Muscle of arm (tissue), 14 donors: ENCODE measurements around the gene CLEC19A. TPM values are rescaled to one million over a fixed set of nuclear protein-coding genes. Genes with fewer than 3 reads are reported as not detected.

Experiments used
- DNase-seq: peaks from one replicate; pipeline ENCODE4 v3.0.0-alpha.2; 2013
- long read RNA-seq, 11 donors: transcript quantifications; one replicate each; lab custom pipeline, GENCODE V29; 2026
- polyA plus RNA-seq, 12 donors: library from polyadenylated mRNA; unstranded; fragments of 120-200 nt; gene quantifications; one replicate each; pipeline ENCODE4 v1.2.1, GENCODE V29; 2013; ENCODE audit not compliant: insufficient read length in 12 of 12

Gene CLEC19A
- under 1 TPM in 6 of 12 donors, not detected in 6; 0.09 to 0.32 (median 0.18) TPM for polyA plus RNA-seq
- long read RNA-seq, donor 1 = 0 reads
- long read RNA-seq, donor 2 = 0 reads
- long read RNA-seq, donor 3 = 0 reads
- long read RNA-seq, donor 4 = 0 reads
- long read RNA-seq, donor 5 = 0 reads
- long read RNA-seq, donor 6 = 0 reads
- long read RNA-seq, donor 7 = 0 reads
- long read RNA-seq, donor 8 = 0 reads
- long read RNA-seq, donor 9 = 0 reads
- long read RNA-seq, donor 10 = 0 reads
- long read RNA-seq, donor 11 = 0 reads

DNA sequence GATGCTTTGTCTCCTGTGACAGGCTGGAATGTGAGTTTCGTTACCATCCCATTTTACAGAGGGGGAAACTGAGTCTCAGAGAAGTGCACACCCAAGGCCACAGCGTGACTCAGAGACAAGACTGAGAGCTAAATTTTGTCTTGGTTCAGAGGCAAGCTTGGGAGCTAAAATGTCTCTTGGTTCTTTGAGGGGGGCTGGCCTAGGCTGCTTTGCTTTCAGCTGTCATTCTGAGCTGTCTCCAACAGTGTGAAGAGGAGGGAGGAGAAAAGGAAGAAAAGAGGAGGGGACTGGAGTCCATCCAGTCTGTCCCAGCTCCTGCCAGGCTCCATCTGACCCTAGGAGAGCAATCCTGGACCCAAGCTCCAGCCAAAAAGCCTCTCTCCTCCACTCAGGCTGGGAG, at the start of gene CLEC19A:
Gene CLEC19A, plus strand, starts transcription at position 301 of the 400 bp plus-strand sequence. CDS start 121 bp downstream, outside the sequence.
- DNase-seq = no peak

DNA sequence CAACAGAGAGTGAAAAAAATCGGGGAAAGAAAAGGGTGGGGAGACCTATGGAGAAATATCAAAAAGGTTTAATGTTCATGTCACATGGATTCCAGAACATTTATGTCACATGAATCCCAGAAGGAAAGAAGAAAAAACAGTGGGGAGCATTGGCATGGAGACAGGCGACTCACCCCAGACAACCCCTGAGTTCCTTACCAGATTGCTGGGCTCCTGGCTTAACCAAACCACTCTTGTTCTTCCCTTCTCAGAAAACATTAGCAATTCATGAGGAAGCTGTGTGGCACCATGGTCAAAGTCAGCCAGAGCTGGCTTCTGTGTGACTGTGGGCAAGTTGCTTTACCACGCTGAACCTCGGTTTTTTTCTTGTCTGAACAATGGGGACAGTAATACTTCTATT, 49.6 kb upstream of the CLEC19A start:
- no peak for DNase-seq

DNA sequence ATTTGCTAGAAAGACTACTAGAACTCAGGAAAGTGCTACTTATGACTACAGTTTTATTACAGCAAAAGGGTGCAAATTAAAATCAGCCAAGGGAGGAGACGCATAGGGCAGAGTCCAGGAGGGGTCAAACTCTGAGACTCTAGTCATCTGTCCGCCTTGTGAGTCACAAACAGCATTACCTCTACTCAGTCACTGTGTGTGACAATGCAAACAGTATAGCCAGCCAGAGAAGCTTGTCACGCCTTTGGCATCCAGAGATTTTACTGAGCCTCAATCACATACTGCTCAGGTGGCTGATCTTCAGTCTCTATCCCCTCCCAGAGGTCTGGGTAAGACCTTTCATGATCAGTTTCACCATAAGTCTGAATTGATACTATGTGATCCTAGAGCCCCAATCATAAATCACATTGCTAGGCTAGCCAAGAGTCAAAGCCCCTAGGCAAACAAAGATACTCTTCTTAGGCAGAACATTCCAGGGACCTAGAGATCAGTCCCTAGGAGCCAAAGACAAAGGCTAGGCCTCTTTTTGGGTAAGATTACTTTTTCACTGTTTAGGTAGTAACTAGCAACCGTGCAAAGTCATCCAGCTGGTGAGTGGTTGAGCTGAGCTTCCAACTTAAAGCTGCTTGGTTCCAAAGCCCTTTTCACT, 48.8 kb upstream of the CLEC19A start:
- no peak for DNase-seq

DNA sequence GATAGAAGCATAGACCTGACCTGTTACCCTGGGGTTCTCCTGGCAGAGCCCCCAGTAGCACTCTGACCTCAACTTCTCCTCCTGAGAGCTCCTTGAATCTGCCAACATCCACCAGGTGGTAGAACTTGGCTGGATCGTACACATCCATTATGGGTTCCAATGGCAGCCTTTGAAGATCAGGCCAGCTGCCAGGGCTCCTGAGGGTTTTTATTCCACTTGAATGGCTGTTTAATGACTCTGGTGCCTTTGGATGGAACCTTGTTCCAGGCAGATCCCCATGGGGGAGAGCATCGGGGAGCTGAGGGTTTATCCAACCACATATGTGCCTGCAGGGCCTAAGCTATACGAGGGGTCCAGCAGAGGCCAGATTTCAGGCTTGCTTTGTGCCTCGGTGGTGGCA, 47.1 kb upstream of the CLEC19A start:
- DNase-seq = no peak

DNA sequence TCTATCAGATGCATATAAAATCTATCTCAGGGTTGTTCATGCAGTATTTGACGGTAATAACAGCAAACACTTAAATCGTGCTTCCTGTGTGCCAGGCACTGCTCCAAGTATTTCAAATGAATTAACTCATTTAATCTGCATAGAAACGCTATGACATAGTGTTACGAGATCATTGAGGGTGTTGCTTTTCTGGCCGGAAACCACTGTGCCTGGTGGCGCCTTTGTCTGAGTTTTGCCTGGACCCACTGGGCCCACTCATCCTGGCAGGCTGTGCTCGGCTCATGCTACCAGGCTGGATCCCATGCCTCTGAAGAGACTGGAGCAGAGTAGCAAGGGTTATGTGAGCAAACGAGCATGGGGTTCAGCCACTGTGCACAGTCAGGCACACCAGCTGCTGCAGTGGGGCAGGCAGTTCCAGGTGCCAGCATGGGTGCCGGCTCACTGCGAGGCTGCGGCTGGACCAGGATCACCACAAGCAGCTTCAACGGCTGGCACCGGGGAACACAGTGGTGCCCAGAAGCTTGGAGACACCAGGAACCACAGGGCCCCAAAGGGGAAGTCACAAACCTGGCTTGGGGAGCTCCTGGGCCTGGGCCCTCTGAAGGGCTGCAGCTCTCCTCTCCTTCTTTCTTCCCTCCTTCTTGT, 45.9 kb upstream of the CLEC19A start:
- no peak for DNase-seq

DNA sequence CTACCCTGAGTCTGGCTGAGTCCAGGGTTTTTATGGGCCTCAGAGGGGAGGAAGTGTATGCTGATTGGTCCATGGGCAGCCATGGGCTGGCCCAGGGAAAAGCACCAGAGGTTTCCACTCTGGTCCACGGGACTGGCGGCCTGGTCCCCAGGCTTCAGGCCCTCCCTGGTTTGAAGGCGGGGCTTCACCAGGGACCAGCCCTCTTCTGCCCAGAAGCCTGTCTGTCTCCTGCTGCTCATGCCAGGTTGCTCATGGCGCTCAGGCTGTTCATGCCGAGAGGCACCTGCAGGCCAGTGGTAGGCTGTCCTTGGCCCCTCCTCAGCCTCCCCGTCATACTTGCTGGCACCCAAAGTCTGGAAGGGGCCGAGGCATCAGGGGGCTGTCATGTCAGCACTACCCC, 45.0 kb upstream of the CLEC19A start:
- DNase-seq = no peak

DNA sequence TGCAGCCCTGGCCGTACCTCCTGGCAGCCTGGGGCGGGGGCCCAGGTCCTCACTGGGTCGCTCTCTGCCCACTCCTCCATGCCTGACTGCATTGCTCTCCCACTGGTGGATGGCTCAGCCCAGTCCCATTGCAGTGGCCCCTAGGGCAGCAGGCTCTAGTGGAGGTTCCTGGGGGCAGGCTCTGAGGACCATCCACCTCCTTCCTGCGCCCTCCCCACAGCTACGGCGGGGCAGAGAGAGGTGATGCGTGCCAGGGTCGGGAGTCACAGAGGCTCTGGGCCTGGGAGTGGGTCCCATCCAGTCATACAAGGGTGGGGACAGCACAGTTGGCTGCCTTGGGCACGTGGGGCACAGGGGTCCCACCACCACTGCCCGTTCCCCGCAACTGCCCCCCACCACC, 44.0 kb upstream of the CLEC19A start:
- no peak for DNase-seq

DNA sequence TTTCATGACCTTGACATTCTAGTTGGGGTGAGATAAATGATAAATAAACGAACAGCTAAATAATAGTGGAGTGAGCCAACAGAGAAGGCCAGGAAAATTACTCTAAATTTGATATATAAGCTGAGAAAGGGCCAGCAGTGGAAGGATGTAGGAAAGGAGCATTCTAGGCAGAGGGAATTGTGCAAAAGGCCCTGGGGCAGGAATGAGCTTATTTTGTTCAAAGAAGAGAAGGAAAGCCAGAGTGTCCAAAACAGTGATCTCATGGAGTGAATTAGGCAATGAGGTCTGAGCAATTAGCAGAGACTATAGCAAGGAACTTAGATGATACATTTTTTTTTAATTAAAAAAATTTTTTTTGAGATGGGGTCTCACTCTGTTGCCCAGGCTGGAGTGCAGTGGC, 43.3 kb upstream of the CLEC19A start:
- no peak for DNase-seq

DNA sequence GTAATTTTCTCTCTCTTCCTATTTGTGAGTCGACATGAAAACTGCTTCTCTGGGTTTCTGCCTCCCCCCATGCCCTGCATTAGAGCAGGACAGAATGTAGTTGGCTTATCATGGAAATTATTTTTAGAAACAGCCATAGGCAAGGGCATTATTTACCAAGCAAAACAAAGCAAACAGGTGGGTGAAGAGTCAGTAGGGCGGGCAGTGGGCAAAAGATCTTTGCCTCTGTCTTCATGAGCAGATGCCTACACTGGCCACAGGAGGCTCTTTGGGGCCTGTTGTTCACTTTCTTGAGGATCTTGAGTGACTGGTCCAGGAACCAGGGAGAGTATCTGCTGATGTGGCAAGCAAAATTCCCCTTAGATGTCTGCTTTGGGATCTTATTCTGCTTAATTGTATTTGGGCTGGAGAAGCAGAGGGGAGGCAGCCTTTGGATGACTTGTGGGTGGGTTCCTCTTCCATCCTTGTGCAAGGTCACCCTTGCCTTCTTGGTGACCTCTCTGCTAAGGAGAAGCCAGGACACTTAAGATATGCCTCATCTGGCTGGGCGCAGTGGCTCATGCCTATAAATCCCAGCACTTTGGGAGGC, 42.5 kb upstream of the CLEC19A start:
- DNase-seq = no peak

DNA sequence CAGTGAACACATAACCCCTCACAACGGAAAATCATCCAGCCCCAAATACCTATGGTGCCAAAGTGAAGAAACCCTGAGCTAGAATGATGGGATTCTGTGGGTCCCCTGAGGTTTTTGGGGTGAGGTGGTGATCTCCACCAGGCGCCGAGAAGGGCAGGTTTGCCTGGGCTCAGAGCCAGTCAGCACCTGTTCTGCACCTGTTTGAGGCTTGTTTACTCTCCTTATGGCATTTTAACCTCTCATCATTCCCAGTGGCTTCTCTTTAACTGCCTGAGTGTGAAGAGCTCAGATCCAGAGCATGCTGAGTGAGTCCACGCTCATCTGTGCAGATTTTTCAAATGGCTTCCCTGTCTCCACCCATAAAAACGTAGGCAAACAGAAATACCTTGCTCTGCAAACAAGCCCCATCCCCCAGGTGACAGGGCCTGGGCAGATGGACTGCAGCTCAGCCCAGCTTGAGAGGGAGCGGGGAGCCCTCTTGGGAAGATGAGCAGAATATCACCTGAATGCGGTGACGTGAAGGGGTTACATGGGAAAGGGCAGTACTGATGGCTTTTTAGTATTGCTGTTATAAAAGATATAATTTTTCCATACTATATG, 40.1 kb upstream of the CLEC19A start:
- DNase-seq = no peak

DNA sequence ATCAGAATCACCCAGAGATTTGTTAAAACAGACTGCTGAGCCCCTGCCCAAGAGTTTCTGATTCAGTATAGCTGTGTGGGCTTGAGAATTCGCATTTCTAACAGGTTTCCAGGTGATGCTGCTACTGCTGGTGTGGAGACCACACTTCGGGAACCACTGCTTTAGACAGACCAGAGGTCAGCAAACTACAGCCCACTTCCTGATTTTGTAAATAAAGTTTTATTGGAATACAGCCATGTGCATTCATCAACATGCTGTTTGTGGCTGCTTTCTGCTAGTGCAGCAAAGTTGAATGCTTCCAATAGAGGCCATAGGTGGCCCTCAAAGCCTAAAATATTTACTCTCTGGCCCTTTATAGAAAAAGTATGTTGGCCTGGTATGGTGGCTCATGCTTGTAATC, 32.6 kb upstream of the CLEC19A start:
- DNase-seq = no peak

DNA sequence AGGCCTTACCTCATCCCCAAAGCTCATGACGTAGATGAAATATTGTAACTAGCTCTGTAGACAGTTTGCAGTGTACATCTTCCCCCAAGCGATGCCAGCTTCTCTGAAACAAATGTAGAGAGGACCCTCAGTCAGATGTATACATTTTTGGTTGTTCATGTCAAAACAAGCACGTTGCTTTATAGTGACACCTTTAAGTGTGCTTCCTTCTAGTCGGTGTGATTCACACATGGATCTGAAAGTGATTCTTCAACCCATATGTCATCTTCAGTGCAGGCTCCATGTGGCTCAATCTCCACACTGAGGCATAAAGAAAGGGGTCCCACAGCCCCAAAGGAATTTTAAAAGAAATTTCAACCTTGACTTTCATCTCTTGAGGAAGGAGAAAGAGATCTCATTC, 30.9 kb upstream of the CLEC19A start:
- no peak for DNase-seq

DNA sequence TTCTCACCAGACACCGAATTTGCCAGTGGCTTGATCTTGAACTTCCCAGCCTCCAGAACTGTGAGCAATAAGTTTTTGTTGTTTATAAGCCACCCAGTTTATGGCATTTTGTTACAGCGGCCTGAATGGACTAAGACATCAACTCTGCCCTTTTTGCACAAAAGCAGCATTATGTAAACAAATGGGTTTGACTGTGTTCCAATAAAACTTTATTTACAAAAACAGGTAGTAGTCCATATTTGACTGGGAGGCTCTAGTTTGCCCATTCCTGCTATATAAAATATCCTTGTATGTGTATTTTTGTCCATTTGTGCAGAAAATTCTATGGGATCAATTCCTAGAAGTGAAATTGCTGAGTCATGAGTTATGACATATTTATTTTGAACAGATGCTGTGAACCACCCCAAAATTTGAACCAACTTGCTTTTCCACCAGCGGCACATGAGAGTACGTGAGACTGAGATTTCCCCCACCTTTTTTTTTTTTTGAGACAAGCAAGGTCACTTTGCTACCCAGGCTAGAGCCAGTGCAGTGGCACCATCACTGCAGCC, 21.3 kb upstream of the CLEC19A start:
- no peak for DNase-seq

DNA sequence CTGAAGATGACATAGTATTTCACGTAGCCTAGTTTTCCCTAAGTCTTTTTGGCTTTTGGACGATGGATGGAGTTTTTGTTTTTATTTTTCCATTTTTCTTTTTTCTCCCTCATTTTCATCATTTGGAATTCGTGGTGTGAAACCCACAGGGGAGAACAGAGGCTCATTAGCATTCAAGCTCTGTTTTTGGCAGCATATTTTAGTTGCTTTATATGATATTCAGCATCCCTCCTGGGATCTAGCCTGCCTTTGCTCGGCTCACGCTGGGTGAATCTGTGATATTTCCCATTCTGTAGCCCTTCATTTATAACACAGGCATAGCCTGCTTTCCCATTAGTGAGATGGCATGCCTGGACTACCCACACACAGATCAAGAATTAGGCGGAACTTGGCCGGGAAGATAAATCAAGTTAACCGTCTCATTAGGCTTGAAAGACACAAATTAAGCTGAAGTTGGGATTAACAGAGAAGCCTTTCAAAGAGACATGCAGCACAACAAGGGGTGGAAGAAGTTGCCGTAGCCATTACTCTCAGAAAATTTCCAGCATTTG, 20.1 kb upstream of the CLEC19A start:
- no peak for DNase-seq

DNA sequence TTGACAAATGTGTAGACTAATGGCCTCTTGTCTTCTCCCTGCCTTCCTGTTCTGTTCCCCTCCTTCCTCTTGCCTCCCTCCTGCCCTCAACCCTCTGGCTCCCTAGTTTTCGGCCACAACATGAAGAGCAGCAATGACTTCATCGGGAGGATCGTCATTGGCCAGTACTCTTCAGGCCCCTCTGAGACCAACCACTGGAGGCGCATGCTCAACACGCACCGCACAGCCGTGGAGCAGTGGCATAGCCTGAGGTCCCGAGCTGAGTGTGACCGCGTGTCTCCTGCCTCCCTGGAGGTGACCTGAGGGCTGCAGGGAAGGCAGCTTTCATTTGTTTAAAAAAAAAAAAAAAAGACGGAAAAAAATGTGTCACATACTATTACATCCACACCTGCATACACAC, 18.8 kb upstream of the CLEC19A start:
- DNase-seq = no peak

DNA sequence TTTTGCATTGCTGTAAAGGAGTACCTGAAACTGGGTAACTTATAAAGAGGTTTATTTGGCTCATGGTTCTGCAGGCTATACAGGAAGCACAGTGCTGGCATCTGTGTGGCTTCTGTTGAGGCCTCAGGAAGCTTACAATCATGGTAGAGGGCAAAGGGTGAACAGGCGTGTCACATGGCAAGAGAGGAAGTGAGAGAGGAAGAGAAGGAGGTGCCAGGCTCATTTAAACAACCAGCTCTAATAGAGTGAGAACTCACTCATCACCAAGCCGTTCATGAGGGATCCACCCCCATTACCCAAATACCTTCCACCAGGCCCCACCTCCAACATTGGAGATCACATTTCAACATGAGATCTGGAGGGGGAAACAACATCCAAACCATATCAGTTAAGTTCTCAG, 16.4 kb upstream of the CLEC19A start:
- no peak for DNase-seq

DNA sequence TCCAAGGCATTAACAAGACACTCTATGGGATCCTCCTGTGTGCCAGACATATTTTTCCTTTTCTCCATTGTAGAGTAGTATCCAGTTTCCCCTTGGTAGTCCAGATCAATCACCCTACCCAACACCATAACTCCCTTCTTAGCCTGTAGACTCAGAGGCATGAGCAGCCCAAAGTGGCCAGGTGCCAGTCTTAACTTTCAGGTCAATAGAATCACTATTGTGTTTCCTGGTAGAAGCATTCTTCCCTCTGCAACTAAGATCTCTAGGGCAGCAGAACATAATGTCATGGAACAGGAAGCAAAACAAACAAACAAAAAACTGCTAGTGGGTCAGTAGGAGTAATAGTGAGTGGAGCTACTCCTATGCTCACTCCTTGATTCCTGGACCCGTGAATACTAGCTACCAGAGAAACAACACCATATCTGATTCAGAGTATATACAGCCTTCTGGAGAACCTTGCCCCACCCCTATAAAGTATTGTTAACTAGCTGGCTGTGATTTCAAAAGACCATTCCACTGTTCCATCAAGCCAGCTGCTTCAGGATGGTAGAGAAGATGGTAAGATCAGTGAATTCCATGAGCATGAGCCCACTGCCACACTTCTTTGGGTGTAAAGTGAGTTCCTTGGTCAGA, 11.2 kb upstream of the CLEC19A start:
- DNase-seq = no peak

DNA sequence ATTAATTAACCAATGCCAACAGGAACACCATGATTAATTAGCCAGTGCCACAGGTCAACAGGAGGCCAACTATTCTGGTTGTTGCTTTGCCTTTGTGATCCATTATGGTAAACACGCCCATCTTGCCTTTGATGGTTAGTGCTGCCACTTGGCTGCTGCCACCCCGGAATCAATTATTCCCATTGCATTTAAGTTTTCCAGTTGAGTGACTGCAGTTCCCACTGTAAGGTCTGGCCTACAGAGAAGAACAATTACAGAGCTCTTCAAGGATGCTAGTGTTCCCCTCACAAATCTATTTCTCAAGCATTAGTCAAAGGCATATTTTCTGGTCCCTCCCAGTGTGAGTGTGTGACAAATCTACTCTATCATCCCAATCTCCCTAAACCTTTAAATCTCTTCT, 7.1 kb upstream of the CLEC19A start:
- DNase-seq = no peak

DNA sequence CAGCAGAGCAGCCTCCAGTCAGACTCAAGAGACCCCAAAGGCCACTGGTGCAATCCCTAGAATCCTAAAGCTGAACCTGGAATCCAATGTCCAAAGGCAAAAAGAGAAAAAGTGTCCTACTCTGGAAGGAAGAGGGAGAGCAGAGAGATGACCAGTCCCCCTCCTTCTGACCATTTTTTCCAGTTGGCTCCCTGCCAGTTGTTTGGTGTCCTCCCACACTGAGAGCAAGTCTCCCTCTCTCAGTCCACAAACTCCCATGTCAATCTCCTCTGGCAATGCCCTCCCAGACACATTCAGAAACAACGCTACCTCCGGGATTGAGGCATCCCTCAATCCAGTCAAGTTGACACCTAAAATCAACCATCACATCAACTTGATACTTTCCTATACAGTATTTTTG, 4.3 kb upstream of the CLEC19A start:
- DNase-seq = no peak

DNA sequence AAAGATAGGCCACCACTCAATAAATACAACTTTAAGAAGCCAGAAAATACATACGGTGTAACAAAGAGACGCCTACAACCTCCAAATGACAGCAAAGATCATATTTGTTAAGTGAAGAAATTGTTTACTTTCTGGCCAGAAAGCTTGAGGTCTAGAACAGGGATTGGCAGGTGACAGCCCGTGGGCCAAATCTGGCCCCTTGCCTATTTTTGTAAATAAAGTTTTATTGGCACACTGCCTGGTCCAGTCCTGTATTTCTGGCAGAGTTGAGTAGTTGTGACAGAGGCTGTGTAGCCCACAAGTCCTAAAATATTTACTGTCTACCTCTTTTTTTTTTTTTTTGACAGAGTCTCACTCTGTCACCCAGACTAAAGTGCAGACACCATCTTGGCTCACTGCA, 3.4 kb upstream of the CLEC19A start:
- no peak for DNase-seq

DNA sequence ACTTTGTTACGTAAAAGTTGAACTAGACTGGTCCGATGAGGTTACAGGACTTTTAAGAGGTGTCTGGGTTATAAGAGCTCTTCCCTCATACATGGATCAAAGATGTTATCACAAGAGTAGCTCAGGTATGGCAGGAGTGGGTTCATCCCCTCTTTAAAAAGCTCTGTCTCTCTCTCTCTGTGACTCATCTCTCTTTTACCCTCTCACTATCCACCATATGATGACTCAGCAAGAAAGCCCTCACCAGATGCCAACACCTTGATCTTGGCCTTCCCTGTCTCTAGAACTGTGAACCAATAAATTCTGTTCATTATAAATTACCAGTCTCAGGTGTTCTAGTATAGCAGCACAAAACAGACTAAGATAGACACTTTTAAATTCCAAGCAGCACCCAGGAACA, 1.9 kb upstream of the CLEC19A start:
- no peak for DNase-seq

DNA sequence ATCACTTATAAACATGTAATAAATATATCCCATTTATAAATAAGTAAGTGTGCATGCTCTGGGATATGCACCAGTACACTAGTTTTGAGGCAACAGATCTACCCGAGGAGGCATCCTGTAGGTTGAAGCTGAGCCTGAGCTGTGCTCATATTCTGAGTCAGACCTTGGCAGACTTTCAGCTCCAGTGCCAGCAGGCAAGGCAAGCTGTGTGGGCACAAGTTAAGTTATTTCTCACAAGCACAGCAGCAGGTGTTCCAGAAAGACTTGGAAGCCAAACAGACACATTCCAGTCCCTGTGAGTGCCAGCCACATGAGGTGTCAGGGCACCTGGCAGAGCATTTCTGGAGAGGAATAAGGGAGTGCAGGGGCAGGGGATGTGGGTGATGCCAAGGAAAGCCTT, 1.3 kb upstream of the CLEC19A start:
- DNase-seq = peak; percentile 22
